DND-41 (cell line): Measurements from ENCODE around the gene EGFLAM.

Source experiments
- EZH2 ChIP-seq: IDR thresholded peaks from 3 replicates; pipeline ENCODE4 v1.6.1; 2012; ENCODE audit warnings: borderline replicate concordance, low read depth, mild to moderate bottlenecking, moderate library complexity, low read length, inconsistent platforms; ENCODE audit not compliant: severe bottlenecking
- TF ChIP-seq, protein P1 (sequence below): IDR thresholded peaks from 2 replicates; pipeline ENCODE4 v1.5.1; 2012; ENCODE audit warnings: borderline replicate concordance, low read length, moderate library complexity, mild to moderate bottlenecking; ENCODE audit not compliant: poor library complexity, severe bottlenecking; ENCODE audit errors: extremely low read depth

DNA sequence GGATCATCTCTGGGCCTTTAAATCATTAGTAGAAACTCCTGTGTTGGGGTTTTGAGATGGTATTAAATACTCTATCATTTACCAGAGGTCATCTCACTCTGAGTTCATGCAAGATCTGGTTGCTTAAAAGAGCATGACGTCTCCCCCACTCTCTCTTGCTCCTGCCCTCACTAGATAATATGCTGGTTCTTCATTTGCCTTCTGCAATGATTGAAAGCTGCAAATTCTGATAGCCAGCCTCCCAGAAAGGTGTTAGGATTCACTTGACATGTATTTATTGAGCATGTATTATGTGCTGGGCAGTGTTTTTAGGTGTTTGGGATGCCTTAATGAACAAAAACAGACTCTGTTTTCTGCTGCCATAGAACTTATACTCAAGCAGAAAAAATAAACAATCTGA, 41.2 kb downstream of the EGFLAM start:
- TF ChIP-seq, protein P1, sequence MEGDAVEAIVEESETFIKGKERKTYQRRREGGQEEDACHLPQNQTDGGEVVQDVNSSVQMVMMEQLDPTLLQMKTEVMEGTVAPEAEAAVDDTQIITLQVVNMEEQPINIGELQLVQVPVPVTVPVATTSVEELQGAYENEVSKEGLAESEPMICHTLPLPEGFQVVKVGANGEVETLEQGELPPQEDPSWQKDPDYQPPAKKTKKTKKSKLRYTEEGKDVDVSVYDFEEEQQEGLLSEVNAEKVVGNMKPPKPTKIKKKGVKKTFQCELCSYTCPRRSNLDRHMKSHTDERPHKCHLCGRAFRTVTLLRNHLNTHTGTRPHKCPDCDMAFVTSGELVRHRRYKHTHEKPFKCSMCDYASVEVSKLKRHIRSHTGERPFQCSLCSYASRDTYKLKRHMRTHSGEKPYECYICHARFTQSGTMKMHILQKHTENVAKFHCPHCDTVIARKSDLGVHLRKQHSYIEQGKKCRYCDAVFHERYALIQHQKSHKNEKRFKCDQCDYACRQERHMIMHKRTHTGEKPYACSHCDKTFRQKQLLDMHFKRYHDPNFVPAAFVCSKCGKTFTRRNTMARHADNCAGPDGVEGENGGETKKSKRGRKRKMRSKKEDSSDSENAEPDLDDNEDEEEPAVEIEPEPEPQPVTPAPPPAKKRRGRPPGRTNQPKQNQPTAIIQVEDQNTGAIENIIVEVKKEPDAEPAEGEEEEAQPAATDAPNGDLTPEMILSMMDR = no peak
- TF ChIP-seq EZH2 = no peak
